PC-9 (cell line): ENCODE data around the gene RIMKLB.

Source experiments
- CTCF ChIP-seq: fragments of 200-600 bp; sonication (generic); conservative IDR thresholded peaks from 2 replicates; pipeline ENCODE4 v1.6.1; 2017; ENCODE audit warnings: mixed run types, antibody characterized with exemption, mild to moderate bottlenecking, moderate library complexity
- EZH2 ChIP-seq: fragments of 200-600 bp; sonication (generic); IDR thresholded peaks from 2 replicates; pipeline ENCODE4 v1.8.0; 2017; ENCODE audit warnings: antibody characterized with exemption, low read depth

GRCh38 chr12:8818526-8818925 lies 120.7 kb downstream of the RIMKLB start:
- TF ChIP-seq CTCF, result no peak
- TF ChIP-seq EZH2, result no peak
